ENCODE data around the gene PIP5KL1. TPM values are rescaled to one million over a fixed set of nuclear protein-coding genes. Genes with fewer than 3 reads are reported as not detected.

The PIP5KL1 gene
- total RNA-seq, 1 experiment from 2014 or later = 7.8 TPM

GRCh38 chr9:127979333-127980059 lies 48.9 kb upstream of the PIP5KL1 start:
- no TSS peak for BruUV-seq (replicated peaks)
- TF ChIP-seq POLR2AphosphoS5 (IDR thresholded peaks at IDR 0.05; ENCODE audit: low read depth, low read length) (no peak), TCF7L2 (IDR thresholded peaks at IDR 0.05; ENCODE audit: low read depth, low read length) (no peak), SIN3A (IDR thresholded peaks at IDR 0.05; ENCODE audit: borderline replicate concordance, insufficient read depth, low read depth, low read length) (peak; percentile 76; the same call in 1 of the 2 replicates), CTCF (IDR thresholded peaks at IDR 0.05) (no peak)
- TF ChIP-seq, protein P1, sequence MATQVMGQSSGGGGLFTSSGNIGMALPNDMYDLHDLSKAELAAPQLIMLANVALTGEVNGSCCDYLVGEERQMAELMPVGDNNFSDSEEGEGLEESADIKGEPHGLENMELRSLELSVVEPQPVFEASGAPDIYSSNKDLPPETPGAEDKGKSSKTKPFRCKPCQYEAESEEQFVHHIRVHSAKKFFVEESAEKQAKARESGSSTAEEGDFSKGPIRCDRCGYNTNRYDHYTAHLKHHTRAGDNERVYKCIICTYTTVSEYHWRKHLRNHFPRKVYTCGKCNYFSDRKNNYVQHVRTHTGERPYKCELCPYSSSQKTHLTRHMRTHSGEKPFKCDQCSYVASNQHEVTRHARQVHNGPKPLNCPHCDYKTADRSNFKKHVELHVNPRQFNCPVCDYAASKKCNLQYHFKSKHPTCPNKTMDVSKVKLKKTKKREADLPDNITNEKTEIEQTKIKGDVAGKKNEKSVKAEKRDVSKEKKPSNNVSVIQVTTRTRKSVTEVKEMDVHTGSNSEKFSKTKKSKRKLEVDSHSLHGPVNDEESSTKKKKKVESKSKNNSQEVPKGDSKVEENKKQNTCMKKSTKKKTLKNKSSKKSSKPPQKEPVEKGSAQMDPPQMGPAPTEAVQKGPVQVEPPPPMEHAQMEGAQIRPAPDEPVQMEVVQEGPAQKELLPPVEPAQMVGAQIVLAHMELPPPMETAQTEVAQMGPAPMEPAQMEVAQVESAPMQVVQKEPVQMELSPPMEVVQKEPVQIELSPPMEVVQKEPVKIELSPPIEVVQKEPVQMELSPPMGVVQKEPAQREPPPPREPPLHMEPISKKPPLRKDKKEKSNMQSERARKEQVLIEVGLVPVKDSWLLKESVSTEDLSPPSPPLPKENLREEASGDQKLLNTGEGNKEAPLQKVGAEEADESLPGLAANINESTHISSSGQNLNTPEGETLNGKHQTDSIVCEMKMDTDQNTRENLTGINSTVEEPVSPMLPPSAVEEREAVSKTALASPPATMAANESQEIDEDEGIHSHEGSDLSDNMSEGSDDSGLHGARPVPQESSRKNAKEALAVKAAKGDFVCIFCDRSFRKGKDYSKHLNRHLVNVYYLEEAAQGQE (IDR thresholded peaks at IDR 0.05; ENCODE audit: insufficient read depth in 1 of 2, low read depth in 2 of 2, low read length in 1 of 2) = no peak
- intact Hi-C loops (cut with micrococcal nuclease; ENCODE audit: unreplicated experiment) (loop anchor here (5.0 kb wide), 1 partner anchor 37 kb away; no protein-coding TSS in a partner anchor), in situ Hi-C loops (cut with HindIII; ENCODE audit: low pct_unique_long_range_greater_than_20kb, low sequenced_read_pairs) (no loop called here)
- Histone ChIP-seq H3K27me3 (ENCODE audit: control insufficient read depth, insufficient read depth, low read length) (no peaks in the 10 kb centered on the region), H3K27ac (ENCODE audit: low read length) (peak overlapping the region; percentile 94), H3K4me3 (ENCODE audit: low read depth in 2 of 2, low read length in 2 of 2) (peak overlapping the region; percentile 94 to 98), H3K9me3 (ENCODE audit: control insufficient read depth, insufficient read depth, low read depth, low read length) (no peaks in the 10 kb centered on the region), H3K36me3 (ENCODE audit: control insufficient read depth, insufficient read depth, low read length) (no peaks in the 10 kb centered on the region; the same call in none of the 2 replicates), H3K4me1 (ENCODE audit: control insufficient read depth, insufficient read depth, low read length) (peaks cover 40% of the 10 kb centered on the region)
- ATAC-seq = no peak
- POLR2A ChIA-PET = interaction anchor here (1.0 to 1.2 kb wide), 2 partner anchors 22 to 56 kb away, joined by 3 to 11 read pairs; no protein-coding TSS in a partner anchor
- CTCF ChIA-PET = no interaction called here
- no peak for DNase-seq (ENCODE audit: low read depth, low spot score)

DNA sequence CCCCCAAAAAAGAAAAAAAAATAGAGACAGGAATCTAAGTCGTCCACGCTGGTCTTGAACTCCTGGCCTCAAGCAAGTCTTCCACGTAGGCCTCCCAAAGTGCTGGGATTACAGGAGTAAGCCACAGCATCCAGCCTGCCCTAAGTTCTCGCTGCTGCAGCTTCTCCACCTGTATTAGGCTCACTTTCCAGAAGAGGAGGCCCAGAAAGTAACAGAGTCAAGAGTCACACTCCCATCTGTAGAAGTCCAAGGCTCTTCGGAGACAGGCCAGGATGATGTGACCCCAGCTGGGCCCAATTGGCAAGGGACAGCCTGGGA lies 48.4 kb upstream of the PIP5KL1 start:
- no TSS peak for BruUV-seq (replicated peaks)
- intact Hi-C loops (cut with micrococcal nuclease; ENCODE audit: unreplicated experiment) (loop anchor here (5.0 kb wide), 1 partner anchor 37 kb away; no protein-coding TSS in a partner anchor), in situ Hi-C loops (cut with HindIII; ENCODE audit: low pct_unique_long_range_greater_than_20kb, low sequenced_read_pairs) (no loop called here)
- Histone ChIP-seq H3K4me1 (ENCODE audit: control insufficient read depth, insufficient read depth, low read length) (peaks cover 42% of the 10 kb centered on the region), H3K27ac (ENCODE audit: low read length) (peak overlapping the region; percentile 94), H3K27me3 (ENCODE audit: control insufficient read depth, insufficient read depth, low read length) (no peaks in the 10 kb centered on the region), H3K9me3 (ENCODE audit: control insufficient read depth, insufficient read depth, low read depth, low read length) (no peaks in the 10 kb centered on the region), H3K4me3 (ENCODE audit: low read depth in 2 of 2, low read length in 2 of 2) (peak overlapping the region; percentile 94 to 98), H3K36me3 (ENCODE audit: control insufficient read depth, insufficient read depth, low read length) (no peaks in the 10 kb centered on the region; the same call in none of the 2 replicates)
- no peak for DNase-seq (ENCODE audit: low read depth, low spot score)
- ChIA-PET CTCF (no interaction called here), POLR2A (no interaction called here)
- TF ChIP-seq, protein P1 (IDR thresholded peaks at IDR 0.05; ENCODE audit: insufficient read depth in 1 of 2, low read depth in 2 of 2, low read length in 1 of 2) = no peak
- no peak for TF ChIP-seq CTCF (IDR thresholded peaks at IDR 0.05)
- no peak for TF ChIP-seq SIN3A (IDR thresholded peaks at IDR 0.05; ENCODE audit: borderline replicate concordance, insufficient read depth, low read depth, low read length)
- no peak for TF ChIP-seq TCF7L2 (IDR thresholded peaks at IDR 0.05; ENCODE audit: low read depth, low read length)
- TF ChIP-seq POLR2AphosphoS5 (IDR thresholded peaks at IDR 0.05; ENCODE audit: low read depth, low read length) = no peak; the same call in 1 of the 2 replicates
- ATAC-seq = no peak

All from Panc1 (cell line).